HepG2 (cell line): ENCODE measurements around the gene RRAS. TPM values are rescaled to one million over a fixed set of nuclear protein-coding genes. Genes with fewer than 3 reads are reported as not detected.
A peak's percentile ranks its signal among the peaks of the same experiment; 100 is the strongest.

ENCODE experiments used
- CAMTA2 ChIP-seq: sonication (generic); formaldehyde crosslinking; IDR thresholded peaks from 2 replicates; pipeline ENCODE4 v1.4.0; 2020; ENCODE audit warnings: mild to moderate bottlenecking, missing genetic modification reagents, borderline replicate concordance
- HDAC2 ChIP-seq: sonication (generic); formaldehyde crosslinking; IDR thresholded peaks from 2 replicates; pipeline ENCODE4 v1.4.0; 2020; ENCODE audit warnings: missing genetic modification reagents
- MAF1 ChIP-seq: sonication (generic); formaldehyde crosslinking; IDR thresholded peaks from 2 replicates; pipeline ENCODE4 v1.5.0; 2020; ENCODE audit warnings: missing genetic modification reagents, borderline replicate concordance
- NCOA5 ChIP-seq: sonication (generic); formaldehyde crosslinking; IDR thresholded peaks from 2 replicates; pipeline ENCODE4 v1.4.0; 2020; ENCODE audit warnings: missing genetic modification reagents
- RBM39 ChIP-seq: fragments of 200-400 bp; formaldehyde crosslinking; IDR thresholded peaks from one replicate; pipeline ENCODE4 v1.6.1; 2018; ENCODE audit warnings: antibody characterized with exemption, mild to moderate bottlenecking, low read depth, low read length; ENCODE audit not compliant: poor library complexity, severe bottlenecking
- ZBTB42 ChIP-seq: sonication (generic); formaldehyde crosslinking; IDR thresholded peaks from 2 replicates; pipeline ENCODE4 v1.5.0; 2020; ENCODE audit warnings: mild to moderate bottlenecking, missing genetic modification reagents
- ZFAT ChIP-seq: sonication (generic); formaldehyde crosslinking; conservative IDR thresholded peaks from 2 replicates; pipeline ENCODE4 v1.8.1; 2023; ENCODE audit warnings: missing genetic modification reagents, inconsistent platforms
- ZNF317 ChIP-seq: sonication (generic); formaldehyde crosslinking; IDR thresholded peaks from 2 replicates; pipeline ENCODE4 v1.5.0; 2020; ENCODE audit warnings: mild to moderate bottlenecking, missing genetic modification reagents
- ZNF367 ChIP-seq: sonication (generic); formaldehyde crosslinking; IDR thresholded peaks from 2 replicates; pipeline ENCODE4 v1.4.0; 2020; ENCODE audit warnings: missing genetic modification reagents, borderline replicate concordance
- ZNF451 ChIP-seq: sonication (generic); formaldehyde crosslinking; IDR thresholded peaks from 2 replicates; pipeline ENCODE4 v1.5.0; 2020; ENCODE audit warnings: mild to moderate bottlenecking, missing genetic modification reagents
- ZNF570 ChIP-seq: sonication (generic); formaldehyde crosslinking; IDR thresholded peaks from 2 replicates; pipeline ENCODE4 v1.4.0; 2020; ENCODE audit warnings: mild to moderate bottlenecking, missing genetic modification reagents, borderline replicate concordance
- ZNF660 ChIP-seq: sonication (generic); formaldehyde crosslinking; IDR thresholded peaks from 2 replicates; pipeline ENCODE4 v1.5.1; 2020; ENCODE audit warnings: mild to moderate bottlenecking, low read depth, missing genetic modification reagents, borderline replicate concordance
- ZNF709 ChIP-seq: sonication (generic); formaldehyde crosslinking; IDR thresholded peaks from 2 replicates; pipeline ENCODE4 v1.5.0; 2020; ENCODE audit warnings: mild to moderate bottlenecking, missing genetic modification reagents
- ZNF781 ChIP-seq: sonication (generic); formaldehyde crosslinking; IDR thresholded peaks from 2 replicates; pipeline ENCODE4 v1.5.1; 2020; ENCODE audit warnings: borderline replicate concordance, mild to moderate bottlenecking, missing genetic modification reagents; ENCODE audit errors: not compliant biosample characterization
- ZNF841 ChIP-seq: sonication (generic); formaldehyde crosslinking; IDR thresholded peaks from 2 replicates; pipeline ENCODE4 v1.8.1; 2023; ENCODE audit warnings: missing genetic modification reagents, borderline replicate concordance
- ZNF878 ChIP-seq: sonication (generic); formaldehyde crosslinking; IDR thresholded peaks from 2 replicates; pipeline ENCODE4 v1.8.1; 2023; ENCODE audit warnings: mild to moderate bottlenecking, missing genetic modification reagents, moderate library complexity
- ZSCAN20 ChIP-seq: sonication (generic); formaldehyde crosslinking; IDR thresholded peaks from 2 replicates; pipeline ENCODE4 v1.4.0; 2020; ENCODE audit warnings: missing genetic modification reagents, mild to moderate bottlenecking, borderline replicate concordance
- polyA plus RNA-seq, 8 experiments: library from polyadenylated mRNA; depleted of rRNA in 3 of 8; stranded (reverse) in 7 of 8; unstranded in 1 of 8; fragments of >200 nt; fragmentation: Illumina TruSeq in 4 of 8; extraction: Trizol in 4 of 8; gene quantifications; 2 replicates each; pipeline versions ENCODE4 v1.2.1 to v1.2.3, GENCODE V29; 2011 to 2016; ENCODE audit warnings: low read depth in 4 of 8, missing spikeins in 1 of 8, mixed read lengths in 1 of 8; ENCODE audit not compliant: insufficient read depth in 1 of 8
- total RNA-seq, 5 experiments: library from RNA; depleted of rRNA; stranded (reverse); fragments of >200 nt; fragmentation: Illumina TruSeq; extraction: Trizol; gene quantifications; 2 replicates each; pipeline ENCODE4 v1.2.3, GENCODE V29; 2016; ENCODE audit warnings: low read depth in 1 of 5
- TF ChIP-seq, protein P1 (sequence below): sonication (generic); formaldehyde crosslinking; IDR thresholded peaks from 2 replicates; pipeline ENCODE4 v1.5.0; 2020; ENCODE audit warnings: missing genetic modification reagents
- TF ChIP-seq, protein P2 (sequence below): sonication (generic); formaldehyde crosslinking; IDR thresholded peaks from 2 replicates; pipeline ENCODE4 v1.8.0; 2022; ENCODE audit warnings: mild to moderate bottlenecking, missing genetic modification reagents, moderate library complexity
- TF ChIP-seq, protein P3 (sequence below), 2 experiments: sonication (generic) in 1 of 2; formaldehyde crosslinking in 1 of 2; IDR thresholded peaks; 2 replicates each; pipeline versions ENCODE4 v1.4.0 to v1.6.1; 2018 to 2020; ENCODE audit warnings: missing genetic modification reagents in 2 of 2, borderline replicate concordance in 1 of 2, low read depth in 1 of 2, mild to moderate bottlenecking in 1 of 2, missing biosample characterization in 1 of 2
- TF ChIP-seq, protein P4 (sequence below): sonication (generic); formaldehyde crosslinking; IDR thresholded peaks from 2 replicates; pipeline ENCODE4 v1.4.0; 2020; ENCODE audit warnings: missing genetic modification reagents
- TF ChIP-seq, protein P5 (sequence below): sonication (generic); formaldehyde crosslinking; IDR thresholded peaks from 2 replicates; pipeline ENCODE4 v1.5.1; 2020; ENCODE audit warnings: mild to moderate bottlenecking, missing genetic modification reagents, moderate library complexity

Gene RRAS
- total and polyA plus RNA-seq, 2 of the 13 experiments (the other 11 are each of a cell fraction or from before 2014, with no cell fraction given) = 1.5 to 12.0 TPM

DNA sequence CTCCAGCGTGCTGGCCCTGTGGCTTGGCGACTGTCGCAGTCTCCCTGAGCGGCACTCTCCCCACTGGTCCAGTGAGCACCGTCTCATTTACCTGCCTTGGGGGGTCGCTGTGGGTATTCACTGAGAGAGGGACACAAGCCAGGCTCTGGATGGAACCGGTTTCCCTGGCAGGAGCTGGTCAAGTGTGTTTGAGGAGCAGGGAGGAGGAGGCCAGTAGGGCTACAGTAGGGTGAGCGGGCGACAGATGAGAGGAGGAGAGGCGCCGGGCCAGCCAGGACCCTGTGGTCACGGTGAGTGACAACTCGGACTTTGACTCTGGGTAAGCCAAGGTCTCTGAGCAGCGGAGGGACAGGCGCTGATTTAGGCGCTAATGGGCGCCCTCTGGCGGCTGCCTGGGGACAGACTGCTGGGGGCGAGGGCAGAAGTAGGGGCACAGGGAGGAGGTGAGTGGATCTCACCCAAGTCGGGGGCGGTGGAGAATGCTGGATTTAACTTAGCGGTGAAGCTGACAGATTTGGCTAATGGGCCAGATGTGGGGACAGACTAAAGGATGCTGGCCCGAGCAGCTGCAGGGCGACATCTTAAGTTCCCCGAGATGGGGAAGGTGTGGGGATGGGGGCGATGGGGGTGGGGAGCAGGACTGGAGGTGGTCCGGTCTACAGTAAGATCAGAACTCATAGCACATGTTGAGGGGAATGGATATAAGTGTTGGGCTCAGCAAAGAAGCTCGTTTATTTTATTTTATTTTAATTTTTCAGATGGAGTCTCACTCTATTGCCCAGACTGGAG, 32.4 kb upstream of the RRAS start (continued):
- TF ChIP-seq, protein P1, sequence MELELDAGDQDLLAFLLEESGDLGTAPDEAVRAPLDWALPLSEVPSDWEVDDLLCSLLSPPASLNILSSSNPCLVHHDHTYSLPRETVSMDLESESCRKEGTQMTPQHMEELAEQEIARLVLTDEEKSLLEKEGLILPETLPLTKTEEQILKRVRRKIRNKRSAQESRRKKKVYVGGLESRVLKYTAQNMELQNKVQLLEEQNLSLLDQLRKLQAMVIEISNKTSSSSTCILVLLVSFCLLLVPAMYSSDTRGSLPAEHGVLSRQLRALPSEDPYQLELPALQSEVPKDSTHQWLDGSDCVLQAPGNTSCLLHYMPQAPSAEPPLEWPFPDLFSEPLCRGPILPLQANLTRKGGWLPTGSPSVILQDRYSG (CRISPR knock-in tag) = no peak
- no peak for TF ChIP-seq ZNF570 (CRISPR knock-in tag)
- TF ChIP-seq ZBTB42 (CRISPR knock-in tag) = no peak
- peak; percentile 67; the same call in 1 of the 2 replicates for TF ChIP-seq ZNF317 (CRISPR knock-in tag)
- no peak for TF ChIP-seq ZNF878 (CRISPR knock-in tag)
- TF ChIP-seq ZNF781 (CRISPR knock-in tag) = no peak
- TF ChIP-seq, protein P2, sequence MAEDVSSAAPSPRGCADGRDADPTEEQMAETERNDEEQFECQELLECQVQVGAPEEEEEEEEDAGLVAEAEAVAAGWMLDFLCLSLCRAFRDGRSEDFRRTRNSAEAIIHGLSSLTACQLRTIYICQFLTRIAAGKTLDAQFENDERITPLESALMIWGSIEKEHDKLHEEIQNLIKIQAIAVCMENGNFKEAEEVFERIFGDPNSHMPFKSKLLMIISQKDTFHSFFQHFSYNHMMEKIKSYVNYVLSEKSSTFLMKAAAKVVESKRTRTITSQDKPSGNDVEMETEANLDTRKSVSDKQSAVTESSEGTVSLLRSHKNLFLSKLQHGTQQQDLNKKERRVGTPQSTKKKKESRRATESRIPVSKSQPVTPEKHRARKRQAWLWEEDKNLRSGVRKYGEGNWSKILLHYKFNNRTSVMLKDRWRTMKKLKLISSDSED (CRISPR knock-in tag) = no peak
- no peak for TF ChIP-seq ZNF367 (CRISPR knock-in tag)
- TF ChIP-seq ZNF451 (CRISPR knock-in tag) = 0 out of 2 replicates have a peak, but pooled peaks have one; percentile 58
- TF ChIP-seq MAF1 (CRISPR knock-in tag) = no peak
- no peak for TF ChIP-seq NCOA5
- 0 out of 2 replicates have a peak, but pooled peaks have one; percentile 58 for TF ChIP-seq ZNF709 (CRISPR knock-in tag)
- TF ChIP-seq ZNF660 (CRISPR knock-in tag) = no peak
- TF ChIP-seq ZSCAN20 (CRISPR knock-in tag) = no peak
- TF ChIP-seq HDAC2 = peak; percentile 81; the same call in 1 of the 2 replicates
- TF ChIP-seq, protein P3, sequence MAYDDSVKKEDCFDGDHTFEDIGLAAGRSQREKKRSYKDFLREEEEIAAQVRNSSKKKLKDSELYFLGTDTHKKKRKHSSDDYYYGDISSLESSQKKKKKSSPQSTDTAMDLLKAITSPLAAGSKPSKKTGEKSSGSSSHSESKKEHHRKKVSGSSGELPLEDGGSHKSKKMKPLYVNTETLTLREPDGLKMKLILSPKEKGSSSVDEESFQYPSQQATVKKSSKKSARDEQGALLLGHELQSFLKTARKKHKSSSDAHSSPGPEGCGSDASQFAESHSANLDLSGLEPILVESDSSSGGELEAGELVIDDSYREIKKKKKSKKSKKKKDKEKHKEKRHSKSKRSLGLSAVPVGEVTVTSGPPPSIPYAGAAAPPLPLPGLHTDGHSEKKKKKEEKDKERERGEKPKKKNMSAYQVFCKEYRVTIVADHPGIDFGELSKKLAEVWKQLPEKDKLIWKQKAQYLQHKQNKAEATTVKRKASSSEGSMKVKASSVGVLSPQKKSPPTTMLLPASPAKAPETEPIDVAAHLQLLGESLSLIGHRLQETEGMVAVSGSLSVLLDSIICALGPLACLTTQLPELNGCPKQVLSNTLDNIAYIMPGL (CRISPR knock-in tag; IDR thresholded peaks at IDR 0.05; ENCODE audit: borderline replicate concordance in 1 of 2, low read depth in 1 of 2) = peak; percentile 90 to 91; a peak in 3 of 4 replicates
- TF ChIP-seq RBM39 = peak; percentile 36
- peak; percentile 40; the same call in 1 of the 2 replicates for TF ChIP-seq ZNF841
- TF ChIP-seq ZFAT (CRISPR knock-in tag) = no peak
- TF ChIP-seq, protein P4, sequence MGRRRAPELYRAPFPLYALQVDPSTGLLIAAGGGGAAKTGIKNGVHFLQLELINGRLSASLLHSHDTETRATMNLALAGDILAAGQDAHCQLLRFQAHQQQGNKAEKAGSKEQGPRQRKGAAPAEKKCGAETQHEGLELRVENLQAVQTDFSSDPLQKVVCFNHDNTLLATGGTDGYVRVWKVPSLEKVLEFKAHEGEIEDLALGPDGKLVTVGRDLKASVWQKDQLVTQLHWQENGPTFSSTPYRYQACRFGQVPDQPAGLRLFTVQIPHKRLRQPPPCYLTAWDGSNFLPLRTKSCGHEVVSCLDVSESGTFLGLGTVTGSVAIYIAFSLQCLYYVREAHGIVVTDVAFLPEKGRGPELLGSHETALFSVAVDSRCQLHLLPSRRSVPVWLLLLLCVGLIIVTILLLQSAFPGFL (CRISPR knock-in tag) = no peak
- TF ChIP-seq CAMTA2 = no peak
- TF ChIP-seq, protein P5, sequence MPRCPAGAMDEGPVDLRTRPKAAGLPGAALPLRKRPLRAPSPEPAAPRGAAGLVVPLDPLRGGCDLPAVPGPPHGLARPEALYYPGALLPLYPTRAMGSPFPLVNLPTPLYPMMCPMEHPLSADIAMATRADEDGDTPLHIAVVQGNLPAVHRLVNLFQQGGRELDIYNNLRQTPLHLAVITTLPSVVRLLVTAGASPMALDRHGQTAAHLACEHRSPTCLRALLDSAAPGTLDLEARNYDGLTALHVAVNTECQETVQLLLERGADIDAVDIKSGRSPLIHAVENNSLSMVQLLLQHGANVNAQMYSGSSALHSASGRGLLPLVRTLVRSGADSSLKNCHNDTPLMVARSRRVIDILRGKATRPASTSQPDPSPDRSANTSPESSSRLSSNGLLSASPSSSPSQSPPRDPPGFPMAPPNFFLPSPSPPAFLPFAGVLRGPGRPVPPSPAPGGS (CRISPR knock-in tag) = peak; percentile 63; the same call in 1 of the 2 replicates
